ENCODE data around the gene FEM1B.

FEM1B gene

DNA sequence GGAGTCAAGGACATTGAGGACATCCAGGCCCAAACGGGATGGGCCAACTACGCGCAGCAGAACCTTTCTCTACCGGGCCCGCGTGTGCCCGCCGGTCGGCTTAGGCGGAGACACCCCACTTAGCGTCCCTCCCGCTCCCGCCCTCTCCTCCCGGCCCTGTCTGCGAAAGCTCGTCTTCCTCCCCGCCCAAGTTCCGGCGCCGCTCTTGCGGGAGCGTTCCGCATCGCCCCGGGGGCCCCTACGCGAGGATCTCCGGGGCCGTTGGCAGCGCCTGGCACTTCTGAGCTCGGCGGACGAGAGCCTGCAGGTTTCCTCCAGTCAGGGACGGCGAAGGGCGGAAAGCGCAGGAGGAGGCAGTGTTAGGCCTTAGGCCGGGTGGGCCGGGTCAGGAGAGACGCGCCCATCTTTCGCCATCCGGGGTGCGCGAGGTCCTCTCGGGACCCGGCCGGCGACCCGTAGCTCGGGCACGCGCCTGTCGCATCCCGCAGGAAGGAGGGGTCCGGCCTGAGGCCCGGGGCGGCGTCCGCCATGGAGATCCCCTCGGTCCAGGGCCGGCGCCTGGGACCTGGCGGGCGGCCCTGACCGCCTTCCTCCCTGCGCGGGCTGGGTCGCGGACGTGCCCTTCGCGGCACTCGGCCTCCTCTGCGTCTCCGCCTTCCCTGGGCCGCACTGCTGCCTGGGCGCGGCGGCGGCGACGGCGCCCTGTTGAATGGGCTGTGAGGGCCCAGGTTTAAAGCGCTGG, at the start of gene FEM1B:
Gene FEM1B (plus strand): TSS at position 143 of the 742 bp plus-strand sequence. CDS start 673 bp downstream, outside the sequence.
- peak within 1 kb of the TSS; percentile 94 to 99 (median 96) for H3K9ac ChIP-seq
- peaks cover 0 to 22% (median 5%) of the 10 kb centered on the region in 11 experiments; a peak in 10 of 22 replicates for H3K36me3 ChIP-seq
- no peak for TF ChIP-seq Cebpa-rat (IDR thresholded peaks at IDR 0.05)
- H4K20me1 ChIP-seq, result peaks cover 37 to 46% (median 45%) of the 10 kb centered on the region in 11 experiments
- peaks cover 41 to 57% (median 46%) of the 10 kb centered on the region in 10 experiments for H3K4me1 ChIP-seq
- peak within 1 kb of the TSS; percentile 96 to 99 (median 97) for H3K27ac ChIP-seq
- peak within 1 kb of the TSS; percentile 90 to 100 (median 94) for H3K4me2 ChIP-seq
- no peaks in the 10 kb centered on the region for H3K27me3 ChIP-seq
- no peaks in the 10 kb centered on the region for H3K9me3 ChIP-seq (replicated peaks in 1 of 11)
- peak within 1 kb of the TSS; percentile 78 to 97 (median 94) for H3K4me3 ChIP-seq

DNA sequence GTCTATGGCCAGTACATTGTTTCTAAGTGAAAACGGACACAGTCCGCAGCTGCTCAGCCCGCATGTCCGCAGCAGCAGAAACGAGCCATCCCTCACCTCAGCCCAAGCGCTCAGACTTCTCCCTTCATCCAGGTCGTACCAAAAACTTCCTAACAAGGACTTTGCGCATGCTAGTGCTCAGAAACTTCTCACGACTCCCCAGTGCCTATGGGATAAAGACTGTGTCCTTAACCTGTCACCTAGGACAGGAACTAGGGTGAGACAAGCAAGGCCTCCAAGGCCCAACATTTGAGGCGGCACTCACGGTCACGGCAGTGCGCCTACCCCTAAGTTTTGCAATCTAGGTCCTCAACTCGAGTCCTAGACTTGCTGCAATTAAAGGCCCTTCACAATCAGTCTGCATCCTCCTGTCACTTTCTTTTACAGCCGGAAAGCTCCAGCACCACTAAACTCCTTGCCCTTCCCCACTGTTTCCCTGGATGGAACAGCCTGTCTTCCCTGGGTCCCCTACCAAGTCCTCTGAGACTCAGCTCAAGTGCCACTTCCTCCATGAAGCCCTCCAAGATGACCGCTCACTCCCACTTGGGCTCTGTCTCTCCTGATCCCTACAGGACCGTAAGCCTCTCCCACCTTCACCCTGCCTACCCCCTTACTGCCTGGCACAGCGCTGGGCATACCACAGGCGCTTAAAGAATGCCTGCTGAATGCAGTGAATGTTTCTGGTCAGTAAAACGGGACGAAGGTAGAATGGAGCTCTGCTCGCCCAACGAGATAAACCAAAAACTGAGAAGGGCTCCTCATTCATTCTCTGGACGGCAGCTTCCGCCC, 49.2 kb upstream of the FEM1B start:
- Histone ChIP-seq H3K9me3 (replicated peaks in 1 of 11) (peaks cover 0 to 1% (median 0%) of the 10 kb centered on the region in 11 experiments; a peak in 2 of 22 replicates), H3K4me2 (peak overlapping the region; percentile 84 to 99 (median 93)), H3K9ac (peak overlapping the region; percentile 86 to 98 (median 91)), H3K4me3 (peak overlapping the region; percentile 70 to 99 (median 78)), H3K36me3 (peaks cover 0 to 5% (median 0%) of the 10 kb centered on the region in 11 experiments; a peak in 7 of 22 replicates), H3K27me3 (no peaks in the 10 kb centered on the region), H3K27ac (peak overlapping the region; percentile 74 to 99 (median 94)), H4K20me1 (peaks cover 7 to 52% (median 34%) of the 10 kb centered on the region in 11 experiments; a peak in 19 of 22 replicates), H3K4me1 (peaks cover 75 to 90% (median 86%) of the 10 kb centered on the region in 10 experiments)
- TF ChIP-seq Cebpa-rat (IDR thresholded peaks at IDR 0.05), result peak in 2 of 11 experiments; percentile 8 to 64; a peak in 3 of 22 replicates

DNA sequence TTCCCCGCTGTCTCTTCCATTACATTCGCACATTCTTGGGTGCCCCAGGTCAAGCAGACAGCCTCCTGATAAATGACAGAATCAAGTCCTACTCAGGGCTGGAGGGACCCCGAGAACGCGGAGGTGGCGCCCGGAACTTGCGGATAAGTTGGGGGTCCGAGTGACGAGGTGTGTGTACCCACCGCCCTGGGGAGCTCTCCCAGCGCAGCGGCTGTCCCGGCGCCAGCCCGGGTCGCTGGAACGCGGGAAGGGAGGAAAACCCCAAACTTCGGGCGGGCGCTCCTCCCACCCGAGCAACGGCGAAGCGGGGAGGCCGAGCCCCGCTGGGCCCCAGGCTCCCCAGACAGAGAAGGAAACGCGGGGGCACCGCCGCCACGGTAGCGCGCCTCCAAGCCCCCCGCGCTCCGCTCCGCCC, 48.6 kb upstream of the FEM1B start:
- Histone ChIP-seq H3K27me3 (no peaks in the 10 kb centered on the region), H3K4me3 (peak overlapping the region; percentile 70 to 99 (median 78)), H3K4me1 (peaks cover 77 to 90% (median 85%) of the 10 kb centered on the region in 10 experiments), H3K4me2 (peak overlapping the region; percentile 84 to 99 (median 93)), H4K20me1 (peaks cover 7 to 46% (median 31%) of the 10 kb centered on the region in 11 experiments; a peak in 19 of 22 replicates), H3K27ac (peak overlapping the region; percentile 74 to 99 (median 94)), H3K36me3 (no peaks in the 10 kb centered on the region), H3K9me3 (replicated peaks in 1 of 11) (no peaks in the 10 kb centered on the region), H3K9ac (peak overlapping the region; percentile 86 to 98 (median 91))
- no peak for TF ChIP-seq Cebpa-rat (IDR thresholded peaks at IDR 0.05)

DNA sequence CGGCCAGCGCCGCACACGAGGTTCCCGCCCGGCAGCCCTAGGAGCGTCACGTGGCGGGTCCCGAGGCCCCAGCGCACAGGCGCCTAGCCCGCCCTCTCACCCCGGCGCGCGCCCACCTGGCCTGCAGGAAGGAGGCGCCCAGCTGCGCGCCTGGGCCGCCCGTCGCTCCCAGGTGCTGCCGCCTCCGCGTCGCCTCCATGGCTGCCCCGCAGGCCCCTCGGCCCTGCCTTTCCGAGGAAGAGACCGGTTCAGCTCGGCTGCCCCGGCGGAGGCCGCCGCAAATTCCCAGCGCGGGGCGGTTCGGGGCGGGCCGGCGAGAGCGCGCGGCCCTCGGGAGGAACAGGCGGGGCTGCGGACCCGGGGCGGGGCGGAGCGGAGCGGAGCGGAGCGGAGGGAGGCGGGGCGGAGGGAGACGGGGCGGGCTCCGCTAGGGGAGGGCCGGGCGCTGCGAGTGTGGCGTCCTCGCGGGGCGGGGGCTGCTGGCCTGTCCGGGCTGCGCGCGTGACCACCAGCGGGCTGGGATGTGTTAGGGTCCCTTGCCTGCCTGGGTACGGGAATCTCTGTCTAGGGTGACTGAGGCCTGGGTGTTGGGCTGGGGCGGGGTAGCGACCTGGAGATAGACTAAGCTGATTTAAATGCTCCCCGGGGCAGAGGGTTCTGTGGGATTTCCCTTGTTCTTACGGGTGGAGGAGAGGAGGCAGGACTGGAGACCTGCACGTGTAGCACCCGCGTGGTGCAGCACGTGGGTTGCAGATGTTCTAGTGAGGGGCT, 48.0 kb upstream of the FEM1B start, which contains the start of gene CLN6:
Gene CLN6 (minus strand): TSS at position 343 of the 771 bp plus-strand sequence. CDS start 144 bp downstream, at position 199.
- no peaks in the 10 kb centered on the region for H3K9me3 ChIP-seq (replicated peaks in 1 of 11)
- H3K27me3 ChIP-seq, result no peaks in the 10 kb centered on the region
- H3K27ac ChIP-seq, result peak within 1 kb of the TSS; percentile 74 to 99 (median 94)
- H3K36me3 ChIP-seq, result no peaks in the 10 kb centered on the region
- no peak for TF ChIP-seq Cebpa-rat (IDR thresholded peaks at IDR 0.05)
- peak within 1 kb of the TSS; percentile 70 to 99 (median 78) for H3K4me3 ChIP-seq
- peak within 1 kb of the TSS; percentile 84 to 99 (median 93) for H3K4me2 ChIP-seq
- H3K9ac ChIP-seq, result peak within 1 kb of the TSS; percentile 86 to 98 (median 91)
- peaks cover 77 to 86% (median 82%) of the 10 kb centered on the region in 10 experiments for H3K4me1 ChIP-seq
- peaks cover 1 to 40% (median 25%) of the 10 kb centered on the region in 11 experiments; a peak in 19 of 22 replicates for H4K20me1 ChIP-seq

DNA sequence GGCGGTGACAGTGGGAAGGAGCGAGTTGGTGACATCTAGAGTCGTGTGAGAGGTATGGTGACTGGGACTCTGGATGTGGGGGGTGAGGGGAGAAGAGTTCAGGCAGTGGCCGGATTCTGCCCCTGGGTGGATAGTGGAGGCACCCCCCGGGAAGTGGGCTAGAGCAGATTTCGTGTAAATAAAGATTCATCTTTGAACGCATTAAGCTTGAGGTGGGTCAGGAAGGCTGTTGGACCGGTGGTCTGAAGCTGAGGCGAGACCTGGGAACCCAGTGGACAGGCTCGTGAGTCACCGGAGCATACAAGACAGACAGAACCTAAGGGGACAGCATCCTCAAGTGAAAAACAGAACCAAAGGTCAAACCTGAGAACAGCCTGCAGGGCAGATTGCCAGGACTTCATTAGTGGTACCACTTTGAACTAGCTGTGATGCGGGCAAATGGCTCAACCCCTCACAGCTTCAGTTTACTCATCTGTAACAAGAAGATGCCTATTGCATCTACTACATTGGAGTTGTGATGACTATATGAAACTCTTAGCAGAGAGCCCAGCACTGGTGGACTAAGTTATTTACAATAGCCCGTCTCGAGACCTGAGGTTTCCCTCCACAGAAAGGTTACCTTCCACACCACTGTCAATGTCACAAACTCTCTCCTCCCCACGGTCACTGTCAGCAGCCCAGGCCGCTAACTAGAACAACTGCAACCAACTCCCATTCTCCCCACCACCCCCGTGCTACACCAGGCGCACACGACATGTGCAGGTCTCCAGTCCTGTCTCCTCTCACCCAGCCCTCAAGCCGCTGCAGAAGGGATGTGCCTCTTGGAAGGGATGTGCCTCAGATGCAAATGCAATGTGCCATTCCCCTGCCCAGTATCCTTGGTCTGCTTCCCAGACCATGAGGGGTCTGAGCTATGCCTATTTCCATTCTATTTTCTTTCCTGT, 47.1 kb upstream of the FEM1B start:
- H3K4me2 ChIP-seq, result peak overlapping the region; percentile 84 to 97 (median 92)
- H3K9ac ChIP-seq, result peak overlapping the region; percentile 86 to 98 (median 91)
- H3K36me3 ChIP-seq, result no peaks in the 10 kb centered on the region
- H3K27ac ChIP-seq, result peak overlapping the region; percentile 74 to 99 (median 94); a peak in 21 of 22 replicates
- H3K9me3 ChIP-seq (replicated peaks in 1 of 11), result no peaks in the 10 kb centered on the region
- no peaks in the 10 kb centered on the region for H3K27me3 ChIP-seq
- H3K4me1 ChIP-seq, result peaks cover 69 to 80% (median 74%) of the 10 kb centered on the region in 10 experiments
- H4K20me1 ChIP-seq, result peaks cover 0 to 34% (median 19%) of the 10 kb centered on the region in 11 experiments; a peak in 14 of 22 replicates
- H3K4me3 ChIP-seq, result peak overlapping the region; percentile 70 to 99 (median 78)
- TF ChIP-seq Cebpa-rat (IDR thresholded peaks at IDR 0.05), result no peak

DNA sequence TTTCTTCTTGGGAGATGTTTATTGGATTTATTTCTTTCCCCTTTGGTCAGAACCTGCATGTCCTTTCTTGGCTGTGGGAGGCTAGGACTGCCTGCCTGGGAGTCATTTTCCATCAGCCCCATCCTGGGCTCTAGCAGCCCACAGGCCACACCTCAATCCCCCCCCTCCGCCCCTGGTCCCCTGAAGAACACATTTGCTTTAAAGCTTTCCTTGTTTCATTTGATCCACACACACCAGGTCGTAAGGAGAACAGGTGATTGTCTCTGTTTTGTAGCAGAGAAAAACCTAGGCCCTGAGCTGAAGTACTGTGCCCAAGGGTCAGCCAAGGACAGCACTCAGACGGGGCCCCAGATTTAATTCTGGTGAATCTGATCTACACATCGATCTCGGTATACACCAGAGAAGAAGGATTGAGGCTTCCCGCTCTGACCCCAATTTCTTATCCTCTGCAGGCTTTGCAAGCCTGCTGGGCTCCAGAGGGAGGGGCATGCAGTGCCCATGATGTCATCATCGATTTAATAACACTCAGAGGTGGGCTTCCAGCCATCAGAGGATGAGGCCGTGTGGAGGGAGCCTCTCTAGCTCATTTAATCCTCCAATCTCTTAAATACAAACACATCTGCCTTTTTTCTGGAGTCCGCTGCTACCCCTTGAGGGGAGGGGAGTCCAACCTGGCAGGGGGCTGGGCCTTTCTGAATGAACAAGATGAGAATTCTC, 46.3 kb upstream of the FEM1B start:
- Histone ChIP-seq H3K4me2 (peak overlapping the region; percentile 76 to 97 (median 90); a peak in 17 of 22 replicates), H3K27me3 (no peaks in the 10 kb centered on the region)

More for the DNA sequence above, 46.3 kb upstream of the FEM1B start:
- Histone ChIP-seq H3K36me3 (no peaks in the 10 kb centered on the region), H3K4me1 (peaks cover 61 to 72% (median 66%) of the 10 kb centered on the region in 10 experiments), H3K9me3 (replicated peaks in 1 of 11) (peaks cover 0 to 4% (median 0%) of the 10 kb centered on the region in 11 experiments; a peak in 2 of 22 replicates), H4K20me1 (peaks cover 0 to 25% (median 18%) of the 10 kb centered on the region in 11 experiments; a peak in 13 of 22 replicates), H3K4me3 (no peak overlapping the region), H3K9ac (peak overlapping the region in 2 of 11 experiments; percentile 17 to 91; a peak in 2 of 22 replicates), H3K27ac (0 out of 22 replicates have a peak overlapping the region, but pooled peaks of 1 of the 11 experiments have one; percentile 95)
- no peak for TF ChIP-seq Cebpa-rat (IDR thresholded peaks at IDR 0.05)

Data from BLaER1 treated with 17β-estradiol and CSF1 and Interleukin-3, amounts not matched to agents 10 nM and 100 nM (cell line).